ENCODE data around the gene KDM4E. TPM values are rescaled to one million over a fixed set of nuclear protein-coding genes. Genes with fewer than 3 reads are reported as not detected.
A peak's percentile ranks its signal among the peaks of the same experiment; 100 is the strongest.
"Not testable (repeated sequence)": the region's sequence is repeated elsewhere in the genome, so short reads cannot be mapped to it uniquely, and the experiment has no call there.

The KDM4E gene
- total RNA-seq, 1 donor from 2014 or later: not detected

- H3K4me3 ChIP-seq (ENCODE audit: low read depth, low read length): no peak overlapping the region
- TF ChIP-seq CTCF (conservative IDR thresholded peaks at IDR 0.05; ENCODE audit: low read depth, low read length): no peak
- no peak for DNase-seq (ENCODE audit: low read depth)
Measured at GRCh38 chr11:95033051-95033450, 8.0 kb downstream of the KDM4E start.

GRCh38 chr11:95035316-95035715, 10.3 kb downstream of the KDM4E start:
- TF ChIP-seq CTCF (conservative IDR thresholded peaks at IDR 0.05; ENCODE audit: low read depth, low read length): no peak
- DNase-seq (ENCODE audit: low read depth): no peak
- no peak overlapping the region for H3K4me3 ChIP-seq (ENCODE audit: low read depth, low read length)

GRCh38 chr11:95037356-95038035, 12.4 kb downstream of the KDM4E start:
- H3K4me3 ChIP-seq (ENCODE audit: low read depth, low read length): peak overlapping the region; percentile 24
- not testable (repeated sequence) for DNase-seq (ENCODE audit: low read depth)

- H3K4me3 ChIP-seq (ENCODE audit: low read depth, low read length): no peak overlapping the region
- no peak for TF ChIP-seq CTCF (conservative IDR thresholded peaks at IDR 0.05; ENCODE audit: low read depth, low read length)
- DNase-seq (ENCODE audit: low read depth): no peak
Measured at GRCh38 chr11:95042239-95042638, 17.2 kb downstream of the KDM4E start.

GRCh38 chr11:95042906-95043305, 17.8 kb downstream of the KDM4E start:
- TF ChIP-seq CTCF (conservative IDR thresholded peaks at IDR 0.05; ENCODE audit: low read depth, low read length): no peak
- no peak overlapping the region for H3K4me3 ChIP-seq (ENCODE audit: low read depth, low read length)
- DNase-seq (ENCODE audit: low read depth): no peak

- DNase-seq (ENCODE audit: low read depth): no peak
- no peak overlapping the region for H3K4me3 ChIP-seq (ENCODE audit: low read depth, low read length)
- TF ChIP-seq CTCF (conservative IDR thresholded peaks at IDR 0.05; ENCODE audit: low read depth, low read length): no peak
Measured at GRCh38 chr11:95044010-95044409, 19.0 kb downstream of the KDM4E start.

- no peak for DNase-seq (ENCODE audit: low read depth)
- TF ChIP-seq CTCF (conservative IDR thresholded peaks at IDR 0.05; ENCODE audit: low read depth, low read length): no peak
- H3K4me3 ChIP-seq (ENCODE audit: low read depth, low read length): no peak overlapping the region
Measured at GRCh38 chr11:95045812-95046211, 20.8 kb downstream of the KDM4E start.

- not testable (repeated sequence) for H3K4me3 ChIP-seq (ENCODE audit: low read depth, low read length); DNase-seq (ENCODE audit: low read depth)
Measured at GRCh38 chr11:95049122-95049521, 24.1 kb downstream of the KDM4E start, which contains the start of gene KDM4F. TSS of gene KDM4F (plus strand) at chr11:95049422.
